GM18520 (cell line): ENCODE results near the gene HRAS.

Source experiments
- ATAC-seq: cut with Tn5 transposase; IDR thresholded peaks from one replicate; pipeline ENCODE4 v1.9.1; 2021; ENCODE audit not compliant: unreplicated experiment

HRAS gene

DNA sequence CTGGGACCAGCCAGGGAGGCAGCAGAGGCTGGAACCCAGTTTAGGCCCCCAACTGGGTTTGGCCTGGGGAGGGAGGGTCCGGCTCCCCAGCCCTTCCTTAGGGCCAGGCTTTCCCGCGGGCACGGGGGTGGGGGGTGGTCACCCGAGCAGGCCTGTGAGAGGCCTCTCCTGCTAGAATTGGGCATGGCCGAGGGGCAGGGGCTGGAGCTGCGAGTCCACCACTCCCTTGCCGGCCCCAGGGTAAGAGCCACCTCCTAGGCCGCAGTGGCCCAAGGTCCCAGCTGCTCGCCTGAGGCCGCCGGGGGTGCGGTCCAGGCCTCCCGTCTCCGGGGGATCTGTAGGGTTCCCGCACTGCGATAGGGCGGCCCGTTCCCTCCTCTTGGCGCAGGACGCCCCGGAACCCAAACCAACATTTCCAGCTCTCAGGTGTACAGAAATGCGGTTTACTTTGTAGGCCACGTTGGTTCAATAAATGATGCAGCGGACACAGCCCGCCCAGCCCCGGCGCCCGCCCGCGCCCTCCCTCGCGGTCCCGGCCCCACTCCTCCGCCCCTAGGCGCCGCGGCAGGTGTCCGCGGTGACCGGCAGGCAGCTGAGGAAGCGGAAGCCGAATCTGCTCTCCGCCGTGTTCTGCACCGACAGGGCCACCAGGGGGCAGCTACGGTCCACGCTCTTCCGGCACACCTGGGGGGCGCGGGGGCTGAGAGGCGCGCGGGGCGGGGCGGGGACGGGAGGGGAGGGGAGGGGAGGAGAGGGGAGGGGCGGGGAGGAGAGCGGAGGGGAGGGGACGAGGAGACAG, 19.3 kb upstream of the HRAS start:
- ATAC-seq, result peak; percentile 52

DNA sequence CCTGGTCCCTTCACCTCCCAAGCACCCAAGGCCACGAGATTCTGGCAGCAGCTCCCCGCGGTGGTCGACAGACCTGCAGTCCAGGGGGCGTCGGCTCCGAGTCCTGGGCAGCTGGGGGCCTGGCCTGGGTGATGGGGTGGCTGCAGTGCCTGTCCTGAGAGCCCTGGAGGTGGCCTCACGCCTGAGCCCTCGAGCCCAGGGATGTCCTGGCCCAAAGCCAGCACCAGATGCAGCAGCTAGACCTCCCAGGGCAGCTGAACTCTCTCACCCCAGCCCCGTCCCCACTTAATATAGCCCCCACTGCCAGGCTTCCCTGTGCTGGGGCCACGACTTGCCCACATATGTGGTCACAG, 18.6 kb upstream of the HRAS start:
- ATAC-seq, result no peak

DNA sequence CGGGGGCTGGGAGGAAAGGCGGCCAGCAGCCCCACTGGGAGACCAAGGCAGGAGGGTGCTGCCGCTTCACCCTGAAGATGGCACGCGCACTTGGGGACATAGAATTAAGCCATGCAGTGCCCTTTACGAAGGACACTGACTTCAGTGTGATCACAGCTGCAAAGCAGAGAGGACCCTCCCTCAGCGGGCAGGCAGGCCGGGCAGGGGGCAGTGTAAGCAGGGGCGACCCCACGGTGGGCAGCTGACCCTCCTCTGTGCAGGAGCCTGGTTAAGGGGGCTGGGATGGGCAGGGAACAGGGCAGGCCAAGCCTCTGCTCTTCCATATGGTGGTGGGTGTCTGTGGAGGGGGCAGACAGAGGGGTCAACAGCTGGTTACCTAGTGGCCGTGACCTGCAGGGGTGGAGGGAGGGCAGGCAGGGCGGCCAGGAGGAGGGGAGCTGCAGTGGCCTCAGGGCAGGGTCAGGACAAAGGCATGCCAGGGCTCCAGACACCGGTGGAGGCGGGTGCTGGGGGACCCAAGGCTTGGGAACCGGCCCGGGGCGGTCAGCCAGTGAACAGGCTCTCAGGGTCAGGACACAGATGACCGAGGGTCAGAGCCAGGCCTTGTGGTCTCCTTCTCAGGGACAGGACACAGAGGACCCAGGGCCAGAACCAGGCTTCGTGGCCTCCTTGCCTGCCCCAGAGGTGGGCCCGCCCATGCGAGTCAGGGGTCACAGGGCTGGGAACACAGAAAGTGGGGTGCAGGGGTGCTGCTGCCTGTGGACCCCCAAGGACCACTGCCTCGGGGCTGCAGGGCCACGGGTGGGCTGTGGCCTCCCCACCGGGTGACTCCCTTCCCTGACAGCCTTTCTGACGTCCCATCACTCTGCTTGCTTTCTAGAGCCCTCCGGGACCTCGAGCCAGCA, 18.0 kb upstream of the HRAS start:
- no peak for ATAC-seq

DNA sequence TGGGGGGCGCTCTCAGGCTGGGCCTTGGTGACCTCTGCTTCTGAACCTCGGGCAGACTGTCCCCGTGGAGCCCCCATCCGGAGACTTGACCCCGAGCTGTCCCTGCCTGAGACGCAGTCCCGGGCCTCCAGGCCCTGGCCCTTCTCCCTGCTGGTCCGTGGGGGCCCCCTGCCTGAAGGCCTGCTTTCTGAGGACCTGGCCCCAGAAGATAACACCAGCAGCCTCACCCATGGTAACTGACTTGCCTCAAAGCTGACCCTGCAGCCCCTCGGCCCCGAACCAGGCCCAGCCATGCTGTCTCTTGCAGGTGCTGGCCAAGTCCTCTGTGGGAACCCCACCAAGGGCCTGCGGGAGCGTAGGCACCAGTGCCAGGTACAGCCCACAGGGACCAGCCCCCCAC, 16.2 kb upstream of the HRAS start:
- no peak for ATAC-seq

DNA sequence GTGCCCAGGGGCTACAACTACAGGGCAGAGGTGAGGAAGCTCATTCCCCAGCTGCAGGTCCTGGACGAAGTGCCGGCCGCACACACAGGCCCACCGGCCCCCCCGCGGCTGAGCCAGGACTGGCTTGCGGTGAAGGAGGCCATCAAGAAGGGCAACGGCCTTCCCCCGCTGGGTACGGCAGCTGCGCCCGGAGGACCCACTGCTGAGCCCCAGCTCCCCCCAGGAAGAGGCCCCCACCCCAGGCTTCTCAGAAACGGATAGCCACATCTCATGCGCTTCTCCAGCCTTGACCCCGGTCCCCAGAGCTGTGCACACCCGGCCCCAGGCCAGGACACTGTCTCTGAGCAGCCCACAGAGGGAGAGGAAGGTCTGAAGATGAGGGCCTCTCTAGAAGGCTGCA, 15.8 kb upstream of the HRAS start:
- no peak for ATAC-seq

DNA sequence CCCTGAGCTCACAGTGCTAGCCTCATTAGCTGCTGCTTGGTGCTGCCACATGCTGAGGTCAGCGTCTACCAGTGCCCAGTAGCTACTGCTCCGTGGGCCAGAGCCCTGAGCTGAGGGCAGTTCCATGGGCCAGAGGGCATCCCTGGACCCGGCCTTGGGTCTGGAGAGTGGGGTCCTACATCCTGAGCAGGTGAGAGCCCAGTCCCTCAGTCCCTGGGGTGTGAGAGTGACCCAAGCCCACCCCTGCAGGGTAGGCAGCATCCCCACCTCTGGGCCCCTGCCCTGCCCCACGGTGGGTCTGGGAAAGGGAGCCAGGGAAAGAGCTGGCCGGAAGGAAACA, 15.3 kb upstream of the HRAS start:
- ATAC-seq, result no peak

DNA sequence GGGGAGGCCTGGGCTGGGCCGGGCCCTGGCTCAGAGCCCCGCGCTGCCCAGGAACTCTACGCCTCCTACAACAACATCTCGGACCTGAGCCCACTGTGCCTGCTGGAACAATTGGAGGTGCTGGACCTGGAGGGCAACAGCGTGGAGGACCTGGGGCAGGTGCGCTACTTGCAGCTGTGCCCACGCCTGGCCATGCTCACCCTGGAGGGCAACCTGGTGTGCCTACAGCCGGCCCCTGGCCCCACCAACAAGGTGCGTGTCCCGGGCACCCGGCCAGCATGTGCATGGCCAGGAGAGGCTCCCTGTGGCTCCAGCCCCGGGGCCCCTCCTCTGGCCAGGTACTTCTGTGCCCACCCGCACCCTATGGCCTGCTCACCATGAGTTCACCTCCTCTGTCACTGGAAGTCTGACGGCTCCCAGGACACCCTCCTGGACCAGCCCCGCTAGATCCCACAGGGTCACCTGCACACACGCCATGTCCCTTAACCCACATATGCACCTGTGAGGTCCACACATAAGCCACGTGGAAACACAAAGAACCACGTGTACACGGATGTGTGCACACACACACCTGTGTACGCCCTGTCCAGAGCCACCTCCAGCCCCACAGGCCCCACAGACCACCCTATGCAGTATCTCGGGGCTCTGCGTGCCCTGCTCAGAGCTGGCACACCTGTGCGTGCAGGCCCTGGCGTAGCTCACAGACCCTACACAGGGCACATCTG, 14.8 kb upstream of the HRAS start:
- ATAC-seq, result no peak

DNA sequence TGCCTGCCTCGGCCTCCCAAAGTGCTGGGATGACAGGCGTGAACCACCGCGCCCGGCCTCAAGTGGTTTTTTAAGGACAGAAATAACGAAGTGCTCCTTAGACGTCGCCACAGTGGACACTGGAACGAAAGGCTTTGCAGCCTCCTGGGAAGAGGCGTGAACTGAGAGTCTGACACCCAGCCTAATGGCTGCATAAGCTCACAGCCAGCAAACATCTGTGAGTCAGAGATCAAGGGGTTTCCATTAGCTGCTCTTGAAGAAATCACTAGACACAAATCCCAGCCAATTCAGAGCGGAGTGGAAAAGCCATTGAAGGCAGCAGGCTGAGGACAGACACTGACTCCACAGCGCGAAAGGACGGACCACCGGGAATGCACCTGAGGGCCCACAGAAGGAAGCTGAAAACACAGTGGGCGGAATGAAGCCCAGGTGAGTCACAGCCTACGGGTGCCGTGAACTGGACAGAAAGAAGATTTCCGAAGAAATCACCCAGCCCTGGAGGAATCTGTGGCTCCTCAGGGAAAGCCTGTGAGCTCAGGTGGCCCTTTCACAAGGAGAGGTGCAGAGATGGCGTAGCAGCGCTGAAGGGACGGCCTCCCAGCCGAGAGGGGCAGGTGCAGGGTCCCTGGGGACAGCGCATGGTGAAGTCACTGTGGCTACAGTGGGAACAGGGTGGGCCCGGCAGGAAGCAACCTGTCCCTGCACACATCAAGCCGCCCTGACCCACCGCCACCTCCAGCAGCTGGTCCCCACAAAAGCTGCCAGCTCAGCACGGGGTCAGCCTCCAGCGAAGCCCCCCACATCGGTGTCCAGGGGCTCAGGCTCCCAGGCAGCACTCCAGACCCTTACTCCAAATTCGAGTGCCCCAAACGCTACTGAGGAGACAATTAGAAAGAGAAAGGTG, 13.6 kb upstream of the HRAS start:
- no peak for ATAC-seq

DNA sequence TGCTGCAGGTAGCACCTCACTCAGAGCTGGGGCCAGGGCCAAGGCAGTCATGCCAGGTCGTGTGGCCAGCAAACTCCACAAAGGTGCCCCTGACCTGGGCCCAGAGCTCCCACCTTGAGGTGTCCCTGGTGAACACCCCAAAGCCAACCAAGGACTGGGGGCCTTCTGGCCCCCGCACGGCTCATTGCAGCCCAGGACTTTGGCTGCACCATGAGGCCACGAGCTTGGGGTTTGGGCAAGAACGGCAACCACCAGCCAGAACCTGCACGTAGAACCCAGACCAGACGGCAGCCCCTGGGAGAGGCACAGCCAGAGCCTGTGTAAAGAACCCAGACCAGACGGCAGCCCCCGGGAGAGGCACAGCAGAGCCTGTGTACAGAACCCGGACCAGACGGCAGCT, 9.8 kb upstream of the HRAS start:
- no peak for ATAC-seq

DNA sequence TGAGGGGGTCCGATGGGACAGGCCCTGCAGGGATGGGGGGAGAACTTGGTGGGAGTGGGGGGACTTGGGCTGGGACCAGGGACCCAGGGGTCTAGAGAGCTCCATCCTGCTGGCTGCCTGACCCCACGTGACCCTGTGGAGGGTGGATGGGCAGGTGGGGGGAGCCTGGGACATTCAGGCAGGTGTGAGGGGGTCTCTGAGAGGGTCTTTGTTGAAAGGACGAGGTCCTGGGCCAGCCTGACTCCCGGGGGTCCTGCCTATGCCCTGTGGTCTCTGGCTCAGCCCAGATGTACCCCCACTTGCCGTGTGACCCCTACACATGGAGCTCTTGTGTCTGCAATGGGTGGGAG, 9.4 kb upstream of the HRAS start:
- ATAC-seq, result no peak

DNA sequence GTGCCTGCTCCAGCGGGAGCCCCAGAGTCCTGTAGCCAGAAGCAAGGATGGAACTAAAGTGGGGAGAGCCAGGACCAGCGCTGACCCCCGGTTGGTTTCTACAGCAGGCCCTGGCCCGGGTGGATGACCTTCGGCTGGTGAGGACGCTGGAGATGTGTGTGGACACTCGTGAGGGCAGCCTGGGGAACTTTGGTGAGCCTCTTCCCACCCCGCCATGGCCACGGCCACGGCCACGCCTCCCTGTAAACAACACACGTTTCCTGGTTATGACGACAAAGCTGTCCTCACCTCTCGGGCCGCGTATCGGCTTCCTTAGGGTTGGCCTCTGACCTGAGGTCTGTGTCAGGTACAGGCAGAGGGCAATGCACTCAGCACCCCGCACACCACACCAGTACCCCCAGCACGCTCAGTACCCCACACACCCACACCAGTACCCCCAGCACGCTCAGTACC, 6.1 kb upstream of the HRAS start:
- ATAC-seq, result no peak

DNA sequence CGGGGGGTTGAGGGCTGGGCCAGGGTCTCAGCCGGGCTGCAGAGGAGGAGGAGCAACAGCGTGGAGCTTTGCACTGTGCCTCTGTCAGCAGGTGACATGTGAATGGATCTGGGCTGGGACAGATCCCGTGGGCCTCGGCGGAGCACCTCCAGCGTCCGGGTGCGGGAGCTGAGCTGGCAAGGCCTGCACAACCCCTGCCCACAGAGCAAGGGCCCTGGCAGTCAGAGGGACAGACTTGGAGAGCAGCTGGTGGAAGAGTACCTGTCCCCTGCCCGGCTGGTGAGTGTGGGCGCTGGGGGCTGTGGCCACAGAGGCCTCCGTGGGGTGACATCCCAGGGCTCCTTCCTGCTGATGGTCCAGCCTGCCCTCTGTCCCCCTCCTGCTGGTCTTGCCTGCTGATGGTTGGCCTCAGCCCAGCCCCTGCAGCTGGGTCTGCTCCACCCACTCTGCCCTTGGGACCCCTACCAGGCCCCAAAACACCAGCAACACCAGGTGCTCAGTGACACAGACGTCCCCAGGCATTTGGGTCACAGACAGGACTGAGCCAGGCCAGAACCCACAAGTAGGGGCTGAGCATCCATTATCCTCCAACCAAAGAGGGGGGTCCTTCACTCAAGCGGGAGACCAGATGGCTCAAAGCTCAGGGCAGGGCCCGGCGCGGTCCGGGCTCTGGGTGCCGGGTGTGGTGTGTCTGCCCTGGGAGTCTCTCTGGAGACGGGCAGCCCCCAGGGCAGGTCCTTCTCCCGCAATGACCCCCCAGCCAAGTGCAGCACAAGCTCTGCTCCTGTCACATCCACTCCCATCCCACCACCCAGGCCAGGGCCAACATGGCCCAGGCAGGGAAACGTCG, 5.4 kb upstream of the HRAS start:
- no peak for ATAC-seq

DNA sequence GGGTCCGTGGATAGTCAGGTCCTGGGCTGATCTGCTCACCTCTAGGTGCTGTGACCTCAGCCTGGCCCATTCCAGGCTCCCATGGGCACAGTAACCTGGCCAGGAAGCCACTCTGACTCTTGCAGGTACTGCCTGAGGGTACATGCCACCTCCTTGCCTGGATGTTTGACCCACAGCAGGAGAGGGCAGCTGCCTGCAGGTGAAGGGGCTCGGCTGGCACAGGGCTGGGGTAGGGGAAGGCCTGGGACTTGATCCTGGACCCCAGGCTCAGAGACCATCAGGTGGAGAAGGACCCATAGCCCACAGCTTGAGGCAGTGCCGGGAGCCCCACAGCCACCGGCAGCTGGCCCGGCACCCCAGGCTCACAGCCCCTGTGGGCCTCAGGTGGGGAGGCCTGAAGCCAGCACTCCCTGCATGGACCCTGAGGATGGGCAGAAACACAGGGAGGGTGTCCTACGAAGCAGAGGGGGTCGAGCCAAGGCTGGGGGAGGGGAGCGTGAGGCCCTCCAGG, 4.7 kb upstream of the HRAS start:
- ATAC-seq, result no peak

DNA sequence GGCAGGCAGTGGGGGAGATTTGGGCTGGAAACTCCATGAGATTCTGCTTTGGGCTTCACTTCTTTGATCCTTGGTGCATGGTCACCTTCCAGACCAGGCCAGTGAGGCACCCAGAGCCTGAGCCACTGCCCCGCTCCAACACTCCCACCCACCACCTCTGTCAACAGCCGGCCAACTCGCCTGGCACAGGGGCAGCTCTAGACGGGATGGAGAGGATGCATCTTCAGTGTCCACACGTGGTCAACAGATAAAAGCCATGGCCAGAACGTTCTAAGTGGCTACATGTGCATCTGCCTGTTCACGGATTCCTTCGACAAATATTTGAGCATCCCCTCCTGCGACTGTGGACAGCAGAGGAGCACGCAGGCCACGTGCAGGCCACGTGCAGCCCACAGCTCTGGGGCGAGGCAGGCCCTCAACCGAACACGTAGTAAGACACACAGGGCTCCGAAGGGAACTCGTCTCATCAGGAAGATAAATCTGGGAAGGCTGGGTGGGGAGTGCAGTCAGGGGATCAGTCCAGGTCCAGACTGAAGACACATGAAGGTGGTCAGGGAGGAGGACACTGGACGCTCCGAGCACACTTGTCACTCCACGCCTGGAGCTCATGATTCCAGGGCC, 3.2 kb upstream of the HRAS start:
- no peak for ATAC-seq

DNA sequence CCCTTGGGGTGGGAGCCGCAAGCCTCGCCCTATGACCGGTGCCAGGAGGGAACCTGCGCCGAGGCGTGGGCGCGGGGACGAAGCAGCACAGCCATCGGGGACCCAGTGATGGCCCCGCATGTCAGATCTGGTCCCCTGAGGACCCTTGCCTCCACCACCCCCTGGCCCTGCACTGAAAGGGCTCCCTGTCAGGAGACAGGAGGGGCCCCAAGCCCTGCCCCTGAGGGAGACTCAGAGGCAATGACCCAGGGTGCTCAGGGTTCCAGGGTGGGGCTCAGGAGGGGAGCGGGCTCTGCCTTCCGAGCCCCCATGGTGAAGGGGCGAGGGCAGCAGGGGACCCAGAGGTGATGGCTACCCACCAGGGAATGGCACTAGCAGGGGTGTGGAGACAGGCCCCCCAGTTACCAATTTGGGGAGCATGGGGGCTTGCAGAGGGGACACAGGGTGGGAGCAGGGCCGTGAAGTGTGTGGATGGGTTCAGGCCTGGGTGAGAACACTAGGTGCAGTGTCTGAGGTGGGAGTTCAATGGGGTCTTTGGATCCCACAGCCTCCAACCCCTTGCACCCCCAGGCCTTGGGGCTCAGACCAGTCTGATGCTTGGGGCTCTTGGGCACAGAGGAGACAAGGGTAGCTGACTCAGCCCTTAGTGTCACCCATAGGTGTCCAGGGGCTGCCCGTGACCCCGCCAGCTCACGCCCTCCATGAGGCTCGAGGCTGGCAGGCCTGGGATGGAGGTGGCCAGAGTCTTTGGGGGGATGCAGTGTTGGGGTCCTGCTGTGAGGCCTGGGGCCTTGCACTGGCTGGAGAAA, 2.5 kb upstream of the HRAS start:
- no peak for ATAC-seq

DNA sequence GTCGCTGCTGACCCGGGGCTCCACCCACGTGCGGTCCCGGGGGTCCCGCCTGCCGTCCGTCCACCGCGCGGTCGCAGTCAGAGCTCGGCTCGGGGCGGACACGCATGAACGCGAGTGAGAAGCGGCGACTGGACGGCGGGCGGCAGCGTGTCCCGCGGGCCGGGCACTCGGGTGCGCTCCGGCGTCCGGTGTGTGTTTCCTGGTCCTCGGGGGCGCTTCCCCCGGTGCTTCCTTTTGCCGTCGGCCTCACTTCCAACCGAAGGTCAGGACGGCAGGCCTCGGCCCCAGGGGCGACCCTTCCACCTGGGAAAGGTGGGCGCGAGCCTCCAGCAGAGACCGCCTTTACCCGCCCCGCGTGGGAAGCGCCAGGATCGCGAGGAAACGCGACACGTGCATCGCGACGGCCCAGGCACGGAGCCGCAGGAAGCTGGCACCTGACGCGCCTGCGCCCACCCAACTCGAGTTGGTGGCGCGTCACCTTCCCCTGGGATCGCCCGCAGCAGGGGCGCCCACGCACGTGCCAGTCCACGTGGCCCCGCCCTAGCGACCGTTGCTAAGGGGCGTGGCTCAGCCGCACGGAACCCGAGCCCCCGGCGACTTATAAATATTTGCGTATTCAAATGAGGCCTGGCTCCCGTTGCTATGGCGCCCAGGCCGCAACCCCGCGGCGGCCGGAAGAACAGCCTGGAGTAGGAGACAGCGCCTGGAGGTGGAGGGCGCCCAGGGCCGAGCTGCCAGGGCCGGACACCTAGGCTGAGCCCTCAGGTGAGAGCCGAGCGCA, 1.7 kb upstream of the HRAS start, which contains the start of gene LRRC56:
TSS of gene LRRC56 (plus strand) at position 687 of the 781 bp plus-strand sequence. CDS start 3,158 bp downstream, outside the sequence.
- ATAC-seq, result peak; percentile 38

DNA sequence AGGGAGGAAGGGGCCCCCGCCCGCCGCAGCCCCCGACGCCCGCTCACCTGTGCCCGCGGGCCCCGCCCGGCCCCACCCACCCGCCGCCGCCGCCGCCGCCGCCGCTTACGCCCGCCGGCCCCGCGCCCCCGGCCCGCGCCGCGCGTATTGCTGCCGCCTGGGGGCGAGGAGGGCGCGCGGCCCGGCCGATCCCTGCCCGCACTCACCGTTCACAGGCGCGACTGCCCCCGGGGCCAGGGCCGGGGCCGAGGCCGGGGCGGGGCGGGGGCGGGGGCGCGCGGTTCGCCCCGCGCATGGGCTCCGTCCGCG, 212 bp downstream of the HRAS start:
- ATAC-seq, result no peak
